GM12892 (cell line): ENCODE measurements around the gene GDA.

Source experiments
- POLR2A ChIP-seq: IDR thresholded peaks from 2 replicates; pipeline ENCODE4 v1.6.1; 2011; ENCODE audit warnings: low read depth, low read length, control low read depth
- POLR2AphosphoS5 ChIP-seq: IDR thresholded peaks from 2 replicates; pipeline ENCODE4 v1.6.1; 2011; ENCODE audit warnings: low read depth, low read length, control low read depth

GRCh38 chr9:72127753-72128152 lies 21.5 kb upstream of the GDA start:
- TF ChIP-seq POLR2AphosphoS5 (no peak), POLR2A (no peak)
